Measurements from ENCODE around the gene NIPBL. TPM values are rescaled to one million over a fixed set of nuclear protein-coding genes. Genes with fewer than 3 reads are reported as not detected.

NIPBL gene
- total and polyA plus RNA-seq, 8 donors = 48.8 to 80.2 (median 67.6) TPM

DNA sequence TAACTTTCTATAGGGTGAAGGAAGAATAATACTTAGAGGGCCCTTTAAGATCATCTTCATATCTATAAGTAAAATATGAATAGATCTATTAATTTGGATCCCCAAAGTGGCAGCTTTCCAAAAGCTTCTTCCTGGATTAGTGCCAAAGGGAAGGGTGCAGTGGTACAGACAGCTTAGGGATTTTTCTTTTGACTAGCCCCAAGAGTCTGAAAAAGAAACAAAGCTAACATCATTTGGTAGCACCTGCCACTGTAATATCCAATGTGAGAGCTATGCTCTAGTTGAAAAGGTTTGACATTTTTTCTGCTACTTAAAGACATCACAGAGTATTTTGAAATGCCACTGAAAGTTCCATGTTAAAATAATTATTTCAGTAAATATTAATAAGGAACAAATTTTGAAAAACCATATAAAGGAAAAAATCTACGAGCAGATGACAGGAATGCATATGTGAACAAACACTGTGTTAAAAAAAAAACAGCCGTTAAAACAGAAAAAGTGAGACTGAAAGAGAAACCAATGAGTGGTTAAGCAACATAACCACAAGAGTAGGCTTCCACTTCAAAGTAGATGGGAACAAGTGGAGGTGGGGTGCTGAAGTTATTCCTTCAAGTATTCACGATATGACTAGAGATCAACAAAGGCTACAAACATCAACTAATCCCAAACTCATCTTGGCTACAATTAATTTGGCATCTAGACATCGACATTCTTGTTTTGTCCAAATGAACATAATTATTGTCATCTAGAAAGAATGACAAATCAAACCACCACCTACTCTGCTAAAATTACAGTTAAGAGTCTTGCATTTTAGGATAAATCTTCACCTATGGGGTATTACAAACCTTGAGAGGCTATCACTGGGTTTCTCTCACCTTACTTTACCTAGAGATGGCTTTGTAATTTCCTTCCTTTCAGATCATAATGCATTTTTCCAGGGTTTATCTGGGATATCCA, 235.1 kb downstream of the NIPBL start:
- H3K27me3 ChIP-seq = no peaks in the 10 kb centered on the region
- ATAC-seq = peak; percentile 92
- intact Hi-C loops (cut with DNase I) = no loop called here
- DNase-seq = peak in 1 of 4 donors; percentile 14
- TF ChIP-seq, protein P1, sequence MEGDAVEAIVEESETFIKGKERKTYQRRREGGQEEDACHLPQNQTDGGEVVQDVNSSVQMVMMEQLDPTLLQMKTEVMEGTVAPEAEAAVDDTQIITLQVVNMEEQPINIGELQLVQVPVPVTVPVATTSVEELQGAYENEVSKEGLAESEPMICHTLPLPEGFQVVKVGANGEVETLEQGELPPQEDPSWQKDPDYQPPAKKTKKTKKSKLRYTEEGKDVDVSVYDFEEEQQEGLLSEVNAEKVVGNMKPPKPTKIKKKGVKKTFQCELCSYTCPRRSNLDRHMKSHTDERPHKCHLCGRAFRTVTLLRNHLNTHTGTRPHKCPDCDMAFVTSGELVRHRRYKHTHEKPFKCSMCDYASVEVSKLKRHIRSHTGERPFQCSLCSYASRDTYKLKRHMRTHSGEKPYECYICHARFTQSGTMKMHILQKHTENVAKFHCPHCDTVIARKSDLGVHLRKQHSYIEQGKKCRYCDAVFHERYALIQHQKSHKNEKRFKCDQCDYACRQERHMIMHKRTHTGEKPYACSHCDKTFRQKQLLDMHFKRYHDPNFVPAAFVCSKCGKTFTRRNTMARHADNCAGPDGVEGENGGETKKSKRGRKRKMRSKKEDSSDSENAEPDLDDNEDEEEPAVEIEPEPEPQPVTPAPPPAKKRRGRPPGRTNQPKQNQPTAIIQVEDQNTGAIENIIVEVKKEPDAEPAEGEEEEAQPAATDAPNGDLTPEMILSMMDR (IDR thresholded peaks at IDR 0.05) = no peak
- peaks cover 0 to 12% of the 10 kb centered on the region in 2 donors for H3K4me1 ChIP-seq
- H3K4me3 ChIP-seq = no peak overlapping the region
- peak overlapping the region; percentile 45 to 55 for H3K27ac ChIP-seq
- no peaks in the 10 kb centered on the region for H3K9me3 ChIP-seq
- H3K36me3 ChIP-seq = peaks cover 0 to 50% of the 10 kb centered on the region in 2 donors

DNA sequence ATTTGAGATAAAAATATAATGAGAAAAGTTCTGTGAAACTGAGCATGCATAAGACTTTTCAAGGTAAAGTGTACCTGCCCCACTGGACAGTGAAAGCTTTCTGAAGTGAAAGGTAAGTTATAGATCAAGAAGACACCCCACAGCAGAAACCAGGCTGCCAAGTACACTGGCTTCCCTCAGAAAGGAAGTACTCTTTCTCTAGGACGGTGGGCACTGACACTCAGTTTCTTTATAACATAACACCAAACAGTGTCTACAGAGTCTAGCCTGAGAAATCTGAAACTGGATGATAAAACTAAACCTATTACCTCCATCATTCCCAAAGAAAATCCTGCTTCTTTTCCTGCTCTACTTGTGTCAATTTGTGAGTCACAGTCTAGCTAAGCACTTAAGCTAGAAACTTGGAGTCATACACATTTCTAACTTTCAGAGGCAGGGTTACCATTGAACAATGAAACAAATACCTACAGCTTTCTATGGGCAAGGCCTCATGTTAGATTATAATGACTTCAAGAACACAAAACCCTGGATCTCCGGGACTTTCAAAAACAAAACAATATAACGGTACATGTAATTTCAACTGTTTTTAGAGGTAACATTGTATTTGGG, 235.9 kb downstream of the NIPBL start:
- DNase-seq (no peak), ATAC-seq (peak; percentile 86)
- Histone ChIP-seq H3K4me3 (no peak overlapping the region), H3K27ac (peak overlapping the region in 1 of 2 donors; percentile 41), H3K4me1 (peaks cover 0 to 12% of the 10 kb centered on the region in 2 donors), H3K36me3 (peaks cover 0 to 43% of the 10 kb centered on the region in 2 donors), H3K9me3 (no peaks in the 10 kb centered on the region), H3K27me3 (no peaks in the 10 kb centered on the region)
- TF ChIP-seq, protein P1 (IDR thresholded peaks at IDR 0.05) = no peak
- intact Hi-C loops (cut with DNase I) = no loop called here

All from left lung (tissue), 10 donors.